Gastrocnemius medialis (tissue), 4 donors: ENCODE results near the gene RASA3.

Experiments used
- CTCF ChIP-seq, 5 experiments: fragments of 450-650 bp in 3 of 5; fragments of 200-600 bp in 2 of 5; sonication (generic) in 2 of 5; IDR thresholded peaks in 4 of 5; conservative IDR thresholded peaks in 1 of 5; 1 replicate in 4 of 5; 2 replicates in 1 of 5; pipeline ENCODE4 v1.5.1; 2016 to 2019; ENCODE audit warnings: antibody characterized with exemption in 5 of 5, mild to moderate bottlenecking in 3 of 5, moderate library complexity in 3 of 5
- POLR2A ChIP-seq, 2 donors: fragments of 450-650 bp; IDR thresholded peaks; one replicate each; pipeline ENCODE4 v1.6.1; 2017; ENCODE audit warnings: antibody characterized with exemption in 2 of 2, mild to moderate bottlenecking in 2 of 2, moderate library complexity in 2 of 2

- TF ChIP-seq CTCF (IDR thresholded peaks at IDR 0.05 in 4 of 5, conservative IDR thresholded peaks at IDR 0.05 in 1 of 5): no peak
- no peak for TF ChIP-seq POLR2A (IDR thresholded peaks at IDR 0.05)
Measured at GRCh38 chr13:114031631-114032030, 100.8 kb downstream of the RASA3 start.
